NCI-H2227 (cell line): ENCODE data around the gene CASP3.
"Not testable (repeated sequence)": the region's sequence is repeated elsewhere in the genome, so short reads cannot be mapped to it uniquely, and the experiment has no call there.

Experiments
- DNase-seq: peaks from one replicate; lab custom pipeline; 2025; ENCODE audit not compliant: unreplicated experiment; lab: John Stamatoyannopoulos, UW

CASP3 gene

DNA sequence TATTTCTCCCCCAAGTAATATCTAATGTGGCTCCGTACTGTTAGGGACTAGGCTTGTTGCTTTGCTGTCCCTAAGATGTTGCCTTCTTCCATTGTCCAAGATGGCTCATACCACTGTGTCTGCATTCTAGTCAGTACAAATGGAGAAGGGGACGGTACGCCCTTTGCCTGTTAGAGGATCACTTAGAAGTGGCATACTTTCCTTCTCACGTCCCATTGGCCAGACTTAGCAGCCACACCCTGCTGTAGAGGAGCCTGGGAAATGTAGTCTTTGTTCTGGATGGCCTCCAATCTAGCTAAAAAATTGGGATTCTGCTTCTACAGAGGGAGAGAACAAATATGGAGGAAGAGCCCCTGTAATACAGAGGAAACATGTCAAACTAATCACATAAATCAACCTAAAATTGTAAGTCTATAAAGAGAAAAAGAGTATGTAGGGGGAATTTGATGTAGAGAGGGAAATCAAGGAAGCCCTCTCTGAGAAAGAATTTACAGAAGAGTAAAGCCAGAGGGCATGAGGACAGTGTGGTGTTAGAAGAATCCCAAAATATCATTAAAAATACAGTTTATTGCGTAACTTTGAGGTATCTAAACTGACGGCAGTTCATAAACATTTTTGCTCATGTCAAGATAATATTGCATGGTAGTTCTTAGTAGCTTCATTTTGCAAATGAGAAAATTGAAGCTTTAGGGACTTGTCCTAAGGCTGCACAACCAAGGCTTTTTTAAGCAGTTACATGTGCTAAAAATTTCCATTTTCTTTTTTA is 15.4 kb upstream of the CASP3 start:
- peak; percentile 3 for DNase-seq

DNA sequence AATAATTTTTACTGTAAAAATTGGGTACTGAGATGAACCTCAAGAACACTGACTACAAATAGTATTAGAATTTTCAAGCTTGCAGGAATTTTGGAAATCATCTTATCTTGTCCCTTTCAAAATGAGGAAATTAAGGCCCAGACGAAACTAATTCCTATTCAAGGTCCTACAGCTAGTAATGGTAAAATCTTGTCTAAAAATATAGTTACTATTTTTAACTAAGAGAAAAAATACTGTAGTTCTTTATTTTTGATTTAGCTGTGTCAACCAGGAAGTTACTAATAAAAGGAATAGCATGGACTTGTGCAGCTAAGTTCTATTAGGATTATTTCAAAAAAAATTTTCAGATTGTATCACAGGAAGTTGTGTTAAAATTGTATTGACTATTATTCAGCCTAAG is 13.0 kb upstream of the CASP3 start:
- DNase-seq = no peak

DNA sequence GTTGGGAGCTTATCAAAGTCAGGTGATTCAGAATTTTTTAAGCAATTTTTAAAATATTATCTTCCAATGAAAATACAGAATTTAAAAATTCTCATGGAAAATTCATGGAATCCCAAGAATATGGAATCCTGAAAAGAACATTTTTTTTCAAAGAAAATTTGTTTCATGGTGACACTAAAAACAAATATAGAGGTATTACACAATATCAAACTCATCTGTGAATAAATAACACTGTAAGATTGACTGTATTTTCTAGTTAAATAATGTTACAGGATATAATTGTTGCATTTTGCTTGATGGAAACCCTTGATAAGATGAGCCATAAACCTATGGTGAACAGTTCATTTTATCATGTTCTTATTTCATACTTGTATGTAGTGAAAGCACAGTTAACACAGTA is 11.7 kb upstream of the CASP3 start:
- no peak for DNase-seq

DNA sequence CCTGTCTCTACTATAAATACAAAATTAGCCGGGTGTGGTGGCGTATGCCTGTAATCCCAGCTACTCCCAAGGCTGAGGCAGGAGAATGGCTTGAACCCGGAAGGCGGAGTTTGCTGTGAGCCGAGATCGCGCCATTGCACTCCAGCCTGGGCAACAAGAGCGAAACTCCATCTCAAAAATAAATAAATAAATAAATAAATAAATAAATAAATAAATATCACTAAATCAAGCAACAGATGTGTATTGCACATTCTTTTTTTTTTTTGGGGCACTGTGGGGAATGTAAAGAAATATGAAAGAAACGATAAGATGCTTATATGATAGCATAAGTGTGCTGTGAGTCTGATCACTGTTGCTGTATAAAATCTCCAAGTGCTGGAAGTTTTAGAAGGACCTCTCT is 8.6 kb upstream of the CASP3 start:
- not testable (repeated sequence) for DNase-seq

DNA sequence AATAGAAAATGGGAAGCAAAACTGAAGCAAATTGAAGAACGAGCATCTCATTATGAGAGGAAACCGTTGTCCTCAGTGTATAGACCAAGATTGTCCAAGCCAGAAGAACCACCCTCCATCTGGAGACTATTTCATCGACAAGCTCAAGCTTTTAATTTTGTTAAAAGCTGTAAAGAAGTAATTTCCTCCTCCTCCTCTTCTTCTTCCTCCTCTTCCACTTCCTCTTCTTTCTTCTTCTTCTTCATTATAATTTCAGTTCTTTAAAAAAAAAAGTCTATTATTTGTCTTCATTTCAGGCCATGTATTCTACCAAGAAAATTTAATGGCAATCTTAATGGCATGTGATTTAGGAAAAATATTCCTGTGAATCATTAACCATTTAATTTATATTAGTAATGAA is 7.9 kb upstream of the CASP3 start:
- no peak for DNase-seq

DNA sequence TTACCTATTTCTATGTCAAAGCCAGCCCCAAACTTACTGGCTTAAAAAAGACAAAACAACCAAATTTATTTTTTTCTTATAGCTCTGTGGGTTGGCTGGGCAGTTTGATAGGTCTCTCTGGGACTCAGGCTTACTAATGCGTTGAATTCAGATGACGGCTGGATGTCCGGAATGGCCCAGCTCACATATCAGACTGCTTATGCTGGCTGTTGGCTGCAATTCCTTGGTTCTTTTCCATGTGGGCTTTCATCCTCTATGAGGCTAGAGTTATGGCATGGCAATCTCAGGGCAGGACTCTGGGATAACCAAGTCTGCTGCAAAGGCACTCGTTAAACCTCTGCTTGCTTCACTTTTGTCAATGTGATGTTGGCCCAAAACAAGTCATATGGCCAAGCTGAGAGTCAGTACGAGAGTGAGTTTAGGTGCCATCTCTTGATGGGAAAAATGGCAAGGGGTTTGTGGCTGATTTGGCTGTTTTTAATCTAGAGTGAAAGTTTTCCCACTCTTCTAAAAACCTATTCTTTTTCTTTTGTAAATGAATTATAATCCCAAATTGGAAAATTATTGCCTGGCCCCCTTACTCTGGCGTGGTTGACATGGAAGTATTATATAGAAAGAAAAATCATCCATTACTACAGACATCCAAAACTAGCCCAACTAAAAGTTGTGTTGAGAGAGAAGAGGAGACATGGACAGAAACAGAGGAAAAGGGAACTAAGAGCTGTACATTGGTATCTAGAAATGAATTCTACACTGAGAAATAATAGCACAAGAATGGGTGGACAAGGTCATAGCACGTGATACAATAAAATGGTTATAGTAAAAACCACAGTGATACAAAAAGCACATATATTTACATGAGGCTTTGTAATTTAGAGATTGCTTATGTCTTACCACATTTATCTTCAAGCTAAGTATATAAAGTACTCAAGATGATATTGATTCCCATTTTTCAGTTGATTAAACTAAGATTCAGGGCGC is 6.9 kb upstream of the CASP3 start:
- no peak for DNase-seq

DNA sequence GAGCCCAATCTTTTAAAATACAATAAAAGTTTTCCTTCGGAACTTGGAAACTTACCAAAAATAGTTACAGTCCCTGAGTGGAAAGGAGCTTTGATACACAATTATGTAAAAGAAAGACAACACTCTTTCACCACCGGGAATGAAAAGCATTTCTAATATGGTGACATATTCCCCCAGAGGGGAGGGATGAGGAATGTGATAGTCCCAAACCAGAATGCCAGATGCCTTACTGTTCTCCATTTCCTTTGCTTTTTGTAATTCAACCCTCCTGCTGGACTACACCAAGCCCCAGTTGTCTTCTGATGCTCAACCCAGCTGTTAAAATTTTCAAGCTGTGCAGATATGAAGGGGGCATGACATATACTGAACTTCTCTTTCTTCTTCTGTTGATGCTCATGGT is 4.4 kb upstream of the CASP3 start:
- no peak for DNase-seq

DNA sequence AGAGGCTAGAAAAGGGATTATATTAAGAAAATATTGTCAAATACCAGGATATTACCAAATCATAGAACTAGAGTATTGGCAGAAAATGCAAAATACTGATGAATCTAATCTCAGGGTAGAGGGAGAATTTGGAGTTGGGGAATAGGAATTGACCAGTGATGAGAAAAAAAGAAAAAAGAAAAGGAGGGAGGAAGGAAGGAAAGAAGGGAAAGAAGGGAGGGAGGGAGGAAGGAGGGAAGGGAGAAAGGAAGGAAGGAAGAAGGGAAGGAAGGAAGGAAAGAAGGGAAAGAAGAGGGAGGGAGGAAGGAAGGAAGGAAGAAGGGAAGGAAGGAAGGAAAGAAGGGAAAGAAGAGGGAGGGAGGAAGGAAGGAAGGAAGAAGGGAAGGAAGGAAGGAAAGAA is 3.4 kb upstream of the CASP3 start:
- DNase-seq = not testable (repeated sequence)

DNA sequence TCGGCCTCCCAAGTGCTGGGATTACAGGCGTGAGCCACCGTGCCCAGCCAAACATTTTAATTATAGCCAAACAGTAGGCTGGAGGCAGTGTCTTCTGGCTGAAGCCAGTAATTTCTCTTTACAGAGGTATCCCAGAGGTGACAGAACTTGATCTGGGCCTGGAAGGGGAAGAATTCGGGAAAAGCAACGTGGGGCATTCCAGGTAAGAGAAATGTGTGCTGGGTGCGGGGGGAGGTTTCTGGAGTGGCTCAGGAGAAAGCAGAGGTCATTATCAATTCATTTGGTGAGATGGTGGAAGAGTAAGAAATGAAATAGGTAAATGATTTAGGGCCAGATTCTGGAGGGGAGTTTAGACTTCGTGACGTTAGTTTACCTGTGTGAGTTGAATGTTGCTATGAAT is 2.7 kb upstream of the CASP3 start:
- DNase-seq = no peak

DNA sequence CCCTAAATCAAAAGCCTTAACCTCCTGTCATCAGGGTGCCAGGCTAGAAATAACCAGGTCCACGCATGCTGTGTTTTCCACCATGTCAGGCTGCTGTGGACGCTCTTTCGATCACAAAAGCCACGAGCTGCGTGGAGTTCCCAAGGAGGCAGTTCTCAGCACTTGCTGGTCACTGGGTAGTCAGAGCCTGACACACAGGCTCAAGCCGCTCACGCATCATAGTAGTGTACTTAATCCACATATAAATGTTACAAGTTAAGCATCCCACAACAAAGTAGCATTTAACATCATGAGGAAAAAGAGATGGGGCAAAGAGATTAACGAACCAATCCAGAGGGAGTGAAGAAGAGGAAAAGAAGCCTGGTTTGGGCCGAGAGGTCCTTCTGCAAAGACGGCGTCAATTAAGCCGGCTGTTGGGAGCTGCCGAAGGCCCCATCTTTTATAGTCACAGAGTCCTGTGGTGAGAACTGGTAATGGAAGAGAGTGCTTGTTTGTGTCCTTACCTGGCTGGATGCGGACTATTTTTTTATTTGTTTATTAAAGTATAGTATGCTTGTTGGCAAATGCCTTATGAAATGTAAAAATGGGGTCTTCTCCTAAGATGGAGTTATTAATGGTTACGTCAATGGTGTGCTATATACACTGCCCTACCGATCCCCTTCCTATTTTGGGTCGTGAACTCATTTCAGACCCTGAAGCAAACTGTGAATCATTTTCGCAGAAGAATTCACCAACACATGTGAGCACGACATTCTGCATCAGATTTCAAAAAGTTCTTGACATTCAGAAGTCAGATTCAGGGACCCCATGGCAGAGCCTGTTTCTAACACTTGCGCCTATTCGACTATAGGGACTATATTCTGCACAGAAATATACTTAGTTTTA is 966 bp upstream of the CASP3 start:
- DNase-seq = peak; percentile 50

DNA sequence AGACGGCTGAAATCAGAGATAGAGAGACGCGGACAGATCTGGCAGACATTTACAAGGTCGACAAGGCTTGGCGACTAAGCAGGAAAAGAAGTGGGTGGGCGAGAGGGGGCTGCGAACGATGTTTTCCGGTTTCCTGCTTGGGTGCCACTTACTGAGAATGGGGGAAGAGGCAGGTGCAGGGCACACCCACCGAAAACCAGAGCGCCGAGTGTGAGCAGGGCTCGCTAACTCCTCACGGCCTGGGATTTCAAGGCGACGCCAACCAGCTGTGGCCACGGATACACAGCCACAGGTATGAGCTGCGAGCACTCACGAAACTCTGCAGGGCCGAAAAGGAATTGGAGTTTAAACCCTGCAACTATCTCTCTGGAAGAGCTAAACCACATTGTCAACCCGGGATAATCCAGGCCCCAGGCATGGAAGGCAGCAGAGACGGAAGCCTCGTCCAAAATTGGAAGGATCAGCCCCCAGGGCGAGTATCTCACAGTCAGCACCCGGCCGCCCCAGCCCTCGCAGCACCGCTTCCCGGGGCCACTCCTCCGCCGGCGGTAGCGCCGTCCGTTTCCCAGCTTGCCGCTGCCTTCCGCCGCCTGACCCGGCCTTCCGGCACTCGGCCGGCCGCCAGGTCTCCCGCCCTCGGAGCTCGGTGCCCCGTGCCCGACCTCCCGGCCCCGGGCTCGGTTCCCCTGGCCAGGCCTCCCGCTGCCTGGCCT is 778 bp downstream of the CASP3 start:
- peak; percentile 38 for DNase-seq

DNA sequence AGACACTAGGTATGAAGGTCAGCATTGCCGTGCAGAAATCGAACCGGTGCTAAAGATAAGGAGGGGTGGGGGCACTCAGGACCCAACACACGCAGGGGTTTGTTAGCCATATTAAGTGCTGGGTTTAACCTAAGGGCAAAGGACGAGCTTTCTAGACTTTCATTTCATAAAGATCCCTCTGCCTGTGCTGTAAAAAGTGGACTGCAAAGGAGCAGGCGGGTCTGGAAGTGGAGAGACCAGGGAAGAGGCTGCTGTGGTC is 1.3 kb downstream of the CASP3 start:
- no peak for DNase-seq

DNA sequence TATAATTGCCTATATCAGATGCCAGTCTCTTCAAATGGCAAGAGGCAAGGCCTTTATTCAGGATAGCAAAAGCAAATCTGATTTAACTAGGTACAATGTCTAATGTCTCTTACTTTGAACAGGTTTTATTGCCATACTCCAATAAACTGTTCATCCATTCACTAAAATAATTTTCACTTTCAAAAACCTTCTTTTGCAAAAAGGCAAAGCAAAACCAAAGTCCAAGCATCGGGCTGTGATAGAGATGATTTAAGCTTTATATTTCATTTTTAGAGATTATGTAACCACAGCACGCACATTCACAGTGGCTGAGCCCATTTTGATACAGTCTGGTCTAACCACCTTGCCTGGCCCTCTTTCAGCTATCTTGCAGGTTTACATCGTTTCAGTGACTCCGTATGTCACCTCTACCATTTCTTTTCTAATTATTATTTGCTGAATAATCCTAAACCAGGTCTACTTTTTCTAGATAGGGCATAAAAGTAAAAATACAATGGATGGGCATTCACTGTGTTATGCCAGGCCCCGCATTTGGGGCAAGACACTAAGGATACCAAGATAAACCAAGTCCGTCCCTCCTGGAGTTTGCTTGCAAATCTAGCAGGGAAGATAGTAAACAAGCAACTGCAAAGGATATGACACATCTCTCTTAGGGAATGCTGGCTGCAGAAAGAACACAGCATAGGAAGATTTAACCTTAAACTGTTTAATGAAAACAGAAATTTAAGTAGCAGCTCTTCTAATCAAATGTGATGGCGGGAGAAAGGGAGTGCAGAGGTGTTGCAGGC is 1.8 kb downstream of the CASP3 start:
- no peak for DNase-seq

DNA sequence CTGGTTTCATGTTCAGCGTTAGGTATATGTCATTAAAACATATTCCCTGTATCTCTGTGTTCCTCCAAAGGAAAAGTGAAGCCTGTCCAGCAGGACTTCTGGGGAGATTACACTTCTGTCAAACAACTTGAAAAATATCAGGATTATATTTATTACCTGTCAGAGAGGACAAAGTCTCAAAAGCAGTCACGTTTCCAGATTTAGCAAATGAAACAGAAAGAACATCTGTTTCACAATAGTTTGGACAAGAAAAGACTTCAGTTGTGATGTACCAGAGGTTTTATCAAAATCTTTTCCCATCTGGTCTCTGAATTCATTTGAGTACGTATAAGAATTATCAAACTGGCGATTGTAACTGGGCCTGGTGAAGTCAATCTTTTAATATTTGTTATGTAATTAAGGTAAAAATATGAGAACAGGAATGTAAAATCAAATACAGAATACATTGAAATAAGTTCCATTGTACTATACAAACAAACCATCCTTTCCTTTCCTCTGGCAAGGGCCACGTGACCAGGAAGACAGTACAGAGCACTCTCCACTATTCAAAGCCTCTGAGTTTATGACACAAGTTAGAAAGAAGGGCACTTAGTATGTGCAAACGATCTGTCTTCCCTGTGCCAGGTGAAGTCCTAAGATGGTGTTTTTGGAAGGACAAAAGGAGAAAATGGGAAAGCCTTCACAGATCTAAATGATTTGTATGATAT is 3.2 kb downstream of the CASP3 start:
- no peak for DNase-seq

DNA sequence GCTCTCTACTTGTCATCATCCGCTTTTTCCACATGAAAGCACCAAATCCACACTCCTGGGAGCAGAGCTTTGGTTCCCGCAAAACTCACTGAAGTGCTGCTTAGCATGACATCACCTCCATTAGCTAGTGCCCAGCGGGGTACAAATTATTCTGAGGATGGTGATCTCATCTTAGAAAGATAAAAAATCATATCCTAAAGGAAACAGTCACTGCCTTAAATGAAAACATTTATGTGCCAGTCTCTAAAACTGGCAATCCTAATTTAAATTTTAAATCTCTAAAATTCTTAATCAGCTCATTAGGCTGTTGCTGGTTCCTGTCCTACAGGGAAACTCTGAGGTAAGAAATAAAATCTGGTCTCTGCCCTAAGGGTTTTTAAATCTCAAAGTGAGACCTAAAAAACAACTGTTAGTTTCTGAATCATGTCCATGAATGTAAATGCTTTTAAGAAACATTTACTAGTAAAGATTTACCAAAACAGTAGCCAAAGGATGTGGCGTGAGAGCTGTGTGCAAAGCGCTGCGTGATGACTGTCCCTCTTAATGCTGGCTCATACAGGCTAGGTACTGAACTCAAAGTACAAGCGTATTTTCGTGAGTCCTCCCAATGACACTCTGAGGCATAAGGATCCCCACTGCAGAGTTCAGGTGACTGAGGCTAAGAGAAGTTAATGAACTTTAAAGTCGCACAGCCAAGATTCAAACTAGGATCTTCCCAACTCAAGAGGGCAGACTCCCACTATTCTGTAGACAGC is 4.5 kb downstream of the CASP3 start:
- DNase-seq = peak; percentile 2

DNA sequence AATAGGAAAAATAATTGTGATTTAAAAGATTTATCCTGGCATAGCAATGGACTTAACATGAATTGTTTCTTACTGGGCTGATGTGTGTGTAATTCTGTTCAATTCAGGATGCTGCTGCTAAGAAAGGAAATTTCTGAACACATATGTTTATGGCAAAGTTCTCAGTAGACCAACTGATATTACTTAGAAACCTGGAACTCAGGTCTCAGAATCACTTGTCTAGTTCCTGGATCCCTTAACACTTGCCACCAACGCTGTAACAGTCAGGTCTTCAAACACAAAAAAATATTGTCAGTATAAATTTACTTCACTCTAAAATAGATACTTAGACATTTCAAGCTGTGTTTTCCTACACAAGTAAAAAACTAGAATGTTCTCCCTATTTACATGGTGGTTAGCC is 5.5 kb downstream of the CASP3 start:
- no peak for DNase-seq

DNA sequence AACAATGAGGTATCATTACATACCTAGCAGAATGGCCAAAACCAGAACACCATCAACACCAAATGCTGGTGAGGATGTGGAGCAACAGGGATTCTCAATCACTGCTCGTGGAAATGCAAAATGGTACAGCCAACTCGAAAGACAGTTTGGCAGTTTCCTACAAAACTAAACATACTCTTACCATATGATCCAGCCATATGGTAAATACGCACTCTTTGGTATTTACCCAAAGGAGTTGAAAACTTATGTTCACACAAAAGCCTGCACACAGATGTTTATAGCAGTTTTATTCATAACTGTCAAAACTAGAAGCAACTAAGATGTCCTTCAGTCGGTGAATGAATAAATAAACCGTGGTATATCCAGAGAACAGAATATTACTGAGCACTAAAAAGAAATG is 7.8 kb downstream of the CASP3 start:
- DNase-seq = no peak

DNA sequence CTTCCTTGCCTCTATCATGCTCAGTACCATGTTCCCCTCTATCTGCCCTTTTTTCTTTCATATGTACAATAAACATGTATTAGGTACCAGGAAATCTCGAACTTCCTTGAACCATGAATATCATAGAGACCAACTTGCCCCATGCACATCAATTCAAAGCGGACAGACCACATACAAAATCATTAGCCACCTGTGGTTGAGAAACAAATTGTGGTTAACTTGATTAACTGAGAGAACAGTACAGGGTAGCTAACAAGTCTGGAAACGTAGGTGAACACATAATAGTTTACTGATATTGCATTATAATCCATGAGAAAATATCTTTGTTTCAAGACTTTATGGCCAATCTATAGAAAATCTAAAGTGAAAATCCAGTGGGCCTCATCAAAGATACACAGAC is 8.2 kb downstream of the CASP3 start:
- no peak for DNase-seq

DNA sequence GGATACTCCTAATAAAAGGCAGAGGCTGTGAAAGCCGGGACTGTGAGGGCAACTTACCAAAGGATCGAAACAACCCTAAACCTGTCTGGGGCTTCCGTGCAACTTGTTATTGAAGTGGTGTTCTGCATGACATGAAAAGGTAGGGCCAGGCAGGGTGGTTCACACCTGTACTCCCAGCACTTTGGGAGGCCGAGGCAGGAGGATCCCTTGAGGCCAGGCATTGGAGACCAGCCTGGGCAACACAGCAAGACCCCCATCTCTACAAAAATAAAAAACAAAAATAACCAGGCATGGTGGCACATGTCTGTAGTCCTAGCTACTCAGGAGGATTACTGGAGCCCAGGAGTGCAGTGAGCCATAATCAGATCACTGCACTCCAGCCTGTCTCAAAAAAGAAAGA is 12.3 kb downstream of the CASP3 start:
- no peak for DNase-seq
